Nephron progenitor cell (in vitro differentiated cells): ENCODE results near the gene SMIM17.

Experiments used
- DNase-seq: peaks from one replicate; pipeline ENCODE4 v3.0.0; 2021
- H3K27ac Mint-ChIP-seq: 2 replicates; pipeline ENCODE4 v1.8.0; 2021; ENCODE audit warnings: mild to moderate bottlenecking, moderate library complexity, mixed read lengths
- H3K27me3 Mint-ChIP-seq: 2 replicates; pipeline ENCODE4 v1.8.0; 2021; ENCODE audit warnings: mild to moderate bottlenecking, low read depth, mixed read lengths; ENCODE audit not compliant: poor library complexity
- H3K36me3 Mint-ChIP-seq: 2 replicates; pipeline ENCODE4 v1.8.0; 2021; ENCODE audit warnings: low read depth, mixed read lengths
- H3K4me1 Mint-ChIP-seq: 2 replicates; pipeline ENCODE4 v1.8.0; 2021; ENCODE audit warnings: mixed read lengths
- H3K4me3 Mint-ChIP-seq: 2 replicates; pipeline ENCODE4 v1.8.0; 2021; ENCODE audit warnings: mild to moderate bottlenecking, moderate library complexity, mixed read lengths
- H3K9me3 Mint-ChIP-seq: 2 replicates; pipeline ENCODE4 v1.8.0; 2021; ENCODE audit warnings: mild to moderate bottlenecking, moderate library complexity, mixed read lengths
- TF ChIP-seq, protein P1 (sequence below): fragments of 200-600 bp; sonication (generic); IDR thresholded peaks from 2 replicates; pipeline ENCODE4 v1.5.0; 2021; ENCODE audit warnings: antibody characterized with exemption

The SMIM17 gene

DNA sequence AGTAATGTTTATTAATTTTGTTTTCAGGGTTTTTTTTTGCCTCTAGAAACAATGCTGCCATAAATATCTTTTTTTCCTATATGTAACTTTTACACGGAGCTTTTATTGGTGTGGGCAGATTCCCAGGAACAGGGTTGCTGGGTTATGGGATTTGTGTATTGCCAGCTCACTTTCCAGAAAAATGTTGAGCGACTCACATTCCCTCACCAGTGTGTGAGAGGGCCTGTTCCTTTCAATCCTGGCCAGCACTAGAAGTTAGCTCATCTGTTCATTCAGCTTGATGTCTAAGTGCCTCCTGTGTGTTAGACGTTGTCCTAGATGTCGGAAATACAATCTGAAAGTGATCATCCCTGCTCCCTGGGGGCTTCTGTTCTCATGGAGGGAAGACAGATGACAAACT, 45.3 kb upstream of the SMIM17 start:
- Mint-ChIP-seq H3K27ac (no peak overlapping the region), H3K9me3 (peaks cover 98% of the 10 kb centered on the region), H3K4me3 (peak overlapping the region; percentile 48), H3K4me1 (peaks cover 11% of the 10 kb centered on the region), H3K36me3 (peaks cover 74% of the 10 kb centered on the region), H3K27me3 (peaks cover 4% of the 10 kb centered on the region)
- TF ChIP-seq, protein P1, sequence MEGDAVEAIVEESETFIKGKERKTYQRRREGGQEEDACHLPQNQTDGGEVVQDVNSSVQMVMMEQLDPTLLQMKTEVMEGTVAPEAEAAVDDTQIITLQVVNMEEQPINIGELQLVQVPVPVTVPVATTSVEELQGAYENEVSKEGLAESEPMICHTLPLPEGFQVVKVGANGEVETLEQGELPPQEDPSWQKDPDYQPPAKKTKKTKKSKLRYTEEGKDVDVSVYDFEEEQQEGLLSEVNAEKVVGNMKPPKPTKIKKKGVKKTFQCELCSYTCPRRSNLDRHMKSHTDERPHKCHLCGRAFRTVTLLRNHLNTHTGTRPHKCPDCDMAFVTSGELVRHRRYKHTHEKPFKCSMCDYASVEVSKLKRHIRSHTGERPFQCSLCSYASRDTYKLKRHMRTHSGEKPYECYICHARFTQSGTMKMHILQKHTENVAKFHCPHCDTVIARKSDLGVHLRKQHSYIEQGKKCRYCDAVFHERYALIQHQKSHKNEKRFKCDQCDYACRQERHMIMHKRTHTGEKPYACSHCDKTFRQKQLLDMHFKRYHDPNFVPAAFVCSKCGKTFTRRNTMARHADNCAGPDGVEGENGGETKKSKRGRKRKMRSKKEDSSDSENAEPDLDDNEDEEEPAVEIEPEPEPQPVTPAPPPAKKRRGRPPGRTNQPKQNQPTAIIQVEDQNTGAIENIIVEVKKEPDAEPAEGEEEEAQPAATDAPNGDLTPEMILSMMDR, result no peak
- DNase-seq, result no peak

- no peaks in the 10 kb centered on the region for H3K4me1 Mint-ChIP-seq
- TF ChIP-seq, protein P1, result no peak
- H3K27me3 Mint-ChIP-seq, result peaks cover 4% of the 10 kb centered on the region
- DNase-seq, result no peak
- no peak overlapping the region for H3K4me3 Mint-ChIP-seq
- H3K27ac Mint-ChIP-seq, result no peak overlapping the region
- H3K36me3 Mint-ChIP-seq, result peaks cover 100% of the 10 kb centered on the region
- H3K9me3 Mint-ChIP-seq, result peaks cover 99% of the 10 kb centered on the region
These were observed 41.6 kb upstream of the SMIM17 start for GRCh38 chr19:56601375-56601774.

DNA sequence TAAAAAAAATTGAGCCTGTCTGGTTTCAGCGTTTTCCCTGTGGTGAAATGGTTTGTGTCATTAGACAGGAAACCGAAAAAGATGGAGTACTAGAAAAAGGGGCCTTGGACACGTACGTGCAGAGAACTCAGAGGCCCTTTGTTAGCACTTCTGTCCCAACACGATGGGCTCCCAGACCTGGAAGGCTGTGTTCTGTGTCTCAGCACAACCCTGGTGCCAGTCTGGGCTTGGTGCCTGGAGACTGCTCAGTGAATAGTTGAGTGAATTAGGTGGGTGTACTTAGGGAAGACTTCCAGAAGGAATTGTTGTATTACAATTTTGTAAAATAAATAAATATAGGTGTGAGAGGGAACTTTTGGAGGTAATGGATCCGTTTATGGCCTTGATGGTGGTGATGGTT, 39.1 kb upstream of the SMIM17 start:
- TF ChIP-seq, protein P1, result no peak
- Mint-ChIP-seq H3K27ac (no peak overlapping the region), H3K4me3 (no peak overlapping the region), H3K4me1 (no peaks in the 10 kb centered on the region), H3K36me3 (peaks cover 100% of the 10 kb centered on the region), H3K27me3 (peaks cover 4% of the 10 kb centered on the region), H3K9me3 (peaks cover 99% of the 10 kb centered on the region)
- no peak for DNase-seq

GRCh38 chr19:56608274-56608964, 34.5 kb upstream of the SMIM17 start:
- no peak for DNase-seq
- Mint-ChIP-seq H3K9me3 (peaks cover 100% of the 10 kb centered on the region), H3K36me3 (peaks cover 100% of the 10 kb centered on the region), H3K4me3 (no peak overlapping the region), H3K4me1 (no peaks in the 10 kb centered on the region), H3K27ac (no peak overlapping the region), H3K27me3 (no peaks in the 10 kb centered on the region)
- TF ChIP-seq, protein P1, result no peak

DNA sequence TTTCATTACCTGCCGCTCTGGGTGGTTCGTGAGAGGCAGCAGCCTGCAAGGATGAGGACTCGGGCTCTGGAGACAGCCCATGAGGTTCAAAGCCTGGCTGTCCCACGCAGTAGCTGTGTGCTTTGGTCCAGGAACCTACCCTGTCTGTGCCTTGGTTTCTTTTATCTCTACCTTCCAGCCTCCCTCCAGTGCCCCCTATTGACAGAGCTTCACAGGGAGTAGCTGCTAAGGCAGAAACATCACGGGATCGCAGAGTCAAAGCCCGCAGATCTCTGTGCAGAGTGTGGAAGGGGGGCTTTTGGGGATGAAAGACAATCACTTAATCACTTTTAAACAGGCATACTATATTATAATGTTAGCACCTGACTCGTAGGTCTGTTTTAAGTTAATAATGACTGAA, 31.7 kb upstream of the SMIM17 start:
- no peak overlapping the region for H3K27ac Mint-ChIP-seq
- no peaks in the 10 kb centered on the region for H3K4me1 Mint-ChIP-seq
- no peaks in the 10 kb centered on the region for H3K27me3 Mint-ChIP-seq
- no peak overlapping the region for H3K4me3 Mint-ChIP-seq
- DNase-seq, result no peak
- peaks cover 100% of the 10 kb centered on the region for H3K36me3 Mint-ChIP-seq
- peaks cover 100% of the 10 kb centered on the region for H3K9me3 Mint-ChIP-seq
- TF ChIP-seq, protein P1, result no peak

DNA sequence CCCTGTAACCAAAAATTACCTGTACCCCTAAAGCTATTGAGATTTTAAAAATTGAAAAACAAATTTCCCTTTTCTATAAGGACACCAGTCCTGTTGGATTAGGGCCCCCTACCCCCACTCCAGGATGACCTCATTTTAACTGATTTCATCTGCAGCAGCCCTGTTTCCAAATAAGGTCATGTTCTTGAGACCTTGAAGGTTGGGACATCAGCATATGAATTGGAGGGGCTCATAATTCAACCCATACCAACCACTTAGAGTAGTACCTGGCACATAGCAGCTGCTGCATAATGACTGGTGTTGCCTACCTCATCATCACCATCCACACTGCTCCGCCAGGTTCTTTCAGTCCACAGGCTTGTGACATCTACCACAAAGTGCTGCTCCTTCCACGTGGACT, 30.2 kb upstream of the SMIM17 start:
- Mint-ChIP-seq H3K36me3 (peaks cover 100% of the 10 kb centered on the region), H3K27me3 (peaks cover under 1% of the 10 kb centered on the region), H3K4me3 (no peak overlapping the region), H3K27ac (no peak overlapping the region), H3K4me1 (no peaks in the 10 kb centered on the region), H3K9me3 (peaks cover 100% of the 10 kb centered on the region)
- TF ChIP-seq, protein P1, result no peak
- no peak for DNase-seq
